ENCODE results near the gene FGFR2.

The FGFR2 gene

DNA sequence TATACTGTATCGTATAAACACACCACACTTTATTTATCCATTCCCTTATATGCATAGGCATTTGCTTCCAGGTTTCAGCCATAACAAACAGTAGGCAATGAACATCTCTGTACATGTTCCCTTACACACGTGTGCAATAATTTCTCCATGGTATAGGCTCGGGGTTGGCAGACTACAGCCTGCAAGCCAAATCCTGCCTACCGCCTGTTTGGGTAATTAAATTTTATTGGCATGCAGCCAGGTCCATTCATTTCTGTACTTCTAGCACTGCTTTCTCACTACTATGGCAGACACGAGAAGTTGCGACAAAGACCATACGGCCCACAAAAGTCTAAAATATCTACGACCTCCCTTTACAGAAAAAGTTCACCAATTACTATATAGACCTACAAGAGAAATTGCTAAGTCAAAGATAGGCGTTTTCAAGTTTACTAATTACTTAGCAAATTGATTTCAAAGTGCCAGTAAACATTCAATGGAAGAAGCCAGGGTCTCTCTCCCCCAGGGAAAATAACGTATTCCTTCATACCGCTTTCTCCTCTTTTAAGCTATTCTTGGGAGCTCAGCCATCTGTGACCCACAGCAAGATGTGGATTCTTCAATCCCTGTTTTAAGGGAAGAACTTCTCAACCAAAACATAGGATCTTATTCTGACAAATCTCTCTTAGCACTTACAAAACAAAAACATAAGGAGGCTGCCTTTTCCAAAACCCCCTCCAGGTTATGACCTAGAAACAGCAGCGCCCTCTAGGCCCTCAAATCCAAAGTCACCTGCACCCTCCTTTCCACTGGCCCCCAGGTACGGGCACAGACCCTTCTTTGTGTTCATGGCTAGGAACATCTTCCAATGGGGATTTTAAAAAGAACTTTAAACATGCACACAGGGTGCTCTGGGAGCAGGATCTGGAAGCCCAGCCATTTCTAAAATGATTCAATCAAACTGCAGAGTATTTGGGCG, 100.5 kb downstream of the FGFR2 start:
- DNase-seq = no peak

DNA sequence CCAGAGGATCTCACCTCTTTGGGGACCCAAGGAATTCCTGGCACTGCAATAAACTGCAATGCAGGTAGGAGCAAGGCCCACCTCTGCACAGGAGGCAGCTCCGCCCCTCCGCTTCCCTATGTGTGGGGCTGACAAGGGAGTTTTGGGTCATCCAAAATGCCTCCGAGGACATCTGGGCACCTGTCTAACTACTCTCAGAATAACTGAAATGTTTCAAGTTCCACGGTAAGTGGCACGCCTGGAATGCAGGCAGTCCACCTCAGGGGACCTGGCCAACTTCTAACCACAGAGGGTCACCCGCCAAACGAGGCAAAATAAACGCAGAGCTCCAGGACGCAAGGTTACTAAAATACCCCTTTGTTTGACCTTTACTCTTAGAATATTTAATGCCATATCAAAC, 102.5 kb downstream of the FGFR2 start:
- DNase-seq = no peak

DNA sequence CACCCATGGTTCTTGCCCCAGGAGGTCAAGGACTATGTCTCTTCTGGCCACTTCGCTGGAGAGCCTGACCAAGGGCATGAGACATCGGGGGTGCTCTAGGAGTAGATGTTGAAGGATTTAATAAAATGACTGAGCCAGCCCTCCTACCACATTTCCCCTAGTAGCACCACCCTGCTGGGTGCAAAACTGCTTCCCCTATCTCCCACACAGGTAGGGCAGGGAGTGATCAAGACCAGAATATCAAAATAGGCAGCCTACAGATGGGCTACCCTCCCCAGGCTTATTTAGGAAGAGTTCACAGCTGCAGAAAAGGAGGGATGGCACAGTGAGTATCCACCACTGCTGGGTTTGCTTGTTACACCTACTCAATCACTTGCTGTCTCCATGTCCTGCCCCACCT, 103.9 kb downstream of the FGFR2 start:
- DNase-seq = no peak

DNA sequence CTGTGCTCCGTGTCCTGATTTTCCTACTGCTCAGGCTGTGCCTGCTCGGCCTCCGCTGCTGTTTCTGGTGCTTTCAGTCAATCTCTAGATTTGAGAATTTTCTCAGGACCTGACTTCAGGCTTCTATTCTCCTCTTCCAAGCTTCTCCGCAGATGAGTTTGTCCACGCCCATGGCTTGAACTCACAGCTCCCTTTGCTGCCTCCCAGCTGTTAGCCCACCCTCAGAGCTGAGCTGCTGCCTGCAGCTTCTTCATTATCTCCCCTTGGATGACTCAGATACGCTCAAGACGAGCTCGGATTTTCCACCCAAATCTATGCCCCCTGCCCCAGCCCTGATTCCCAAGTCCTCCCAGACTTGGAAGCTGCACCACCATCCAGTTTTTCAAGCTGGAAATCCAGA, 104.7 kb downstream of the FGFR2 start:
- DNase-seq = no peak

DNA sequence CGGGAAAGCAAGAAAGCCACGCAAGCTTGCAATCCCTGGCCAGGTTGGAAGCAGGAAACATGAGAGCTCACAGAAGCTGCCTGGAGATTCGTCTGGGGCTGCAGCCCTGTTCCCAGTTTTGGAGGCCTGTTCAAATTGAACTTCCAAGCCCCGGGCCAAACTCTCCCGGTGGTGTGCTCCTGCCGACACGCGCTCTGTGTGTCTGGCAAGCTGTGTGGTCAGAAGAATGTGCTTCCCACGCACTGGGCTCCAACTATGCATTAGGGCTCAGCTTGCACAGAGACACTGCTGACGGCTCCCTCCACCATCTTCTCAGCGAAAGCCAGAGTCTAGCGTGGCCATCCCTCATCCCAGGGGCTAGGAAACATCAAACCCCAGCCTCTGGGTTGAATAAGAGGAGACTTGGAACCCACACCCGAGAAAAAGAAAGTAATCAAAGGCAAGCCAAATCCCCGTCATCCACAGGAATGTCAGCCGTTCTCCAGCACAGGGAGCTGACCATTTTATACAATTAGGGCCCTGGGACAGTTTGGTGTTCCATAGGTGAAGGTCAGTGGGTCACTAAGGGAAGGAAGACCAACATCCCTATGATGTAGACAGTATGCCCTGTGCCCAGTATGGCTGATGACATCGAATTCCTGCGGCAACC, 107.2 kb downstream of the FGFR2 start:
- DNase-seq = no peak

DNA sequence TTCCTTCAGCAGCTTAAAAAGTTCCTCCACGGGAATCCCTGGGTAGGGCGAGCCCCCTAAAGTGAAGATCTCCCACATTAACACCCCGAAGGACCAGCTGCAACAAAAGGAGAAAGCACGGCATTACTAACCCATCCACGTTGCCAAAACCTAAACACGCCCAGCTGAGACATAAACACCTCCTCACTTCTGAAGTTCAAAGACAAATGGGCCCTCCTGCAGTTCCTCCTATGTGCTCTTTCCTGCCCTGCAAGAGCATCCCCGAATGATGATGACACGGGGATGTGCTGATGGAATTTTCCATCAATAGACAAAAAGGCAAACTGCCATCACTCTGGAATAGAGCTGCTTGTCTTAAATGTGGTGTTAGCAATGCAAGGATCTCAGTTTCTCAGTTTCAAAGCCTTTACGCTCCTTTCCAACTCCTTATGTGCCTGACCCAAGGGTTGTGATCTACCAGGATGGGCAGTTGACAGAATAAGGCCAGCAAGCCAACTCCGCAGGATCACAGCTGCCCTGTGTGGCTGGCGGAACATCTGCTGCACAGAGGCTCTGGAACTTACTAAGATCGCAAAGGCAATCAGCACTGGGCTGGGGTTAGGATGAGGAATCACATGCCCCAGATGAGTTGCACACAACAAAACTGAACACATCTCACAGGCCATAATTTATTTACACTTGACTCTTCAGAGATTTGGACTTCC, 112.7 kb downstream of the FGFR2 start:
- peak in 20 of 51 donors; percentile 4 to 67 (median 26) for DNase-seq

DNA sequence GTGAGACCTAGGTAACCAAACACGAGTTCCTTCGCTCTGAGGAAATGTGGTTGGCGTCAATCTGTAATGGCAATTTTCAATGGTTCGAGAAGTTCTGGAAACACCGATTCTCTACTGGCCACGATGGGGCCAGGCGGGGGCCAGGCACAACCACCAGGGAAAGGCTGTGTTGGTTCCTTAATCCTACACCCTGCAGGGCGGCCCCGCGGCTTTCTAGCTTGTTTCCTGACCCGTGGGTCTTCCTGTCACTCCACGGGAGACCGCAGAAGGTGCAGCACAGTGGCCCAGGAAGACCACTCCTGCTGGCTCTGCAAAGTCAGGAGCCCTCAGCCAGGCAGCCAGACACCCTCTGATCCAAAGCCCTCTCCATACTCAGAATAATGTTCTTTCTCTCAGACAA, 113.4 kb downstream of the FGFR2 start:
- no peak for DNase-seq

DNA sequence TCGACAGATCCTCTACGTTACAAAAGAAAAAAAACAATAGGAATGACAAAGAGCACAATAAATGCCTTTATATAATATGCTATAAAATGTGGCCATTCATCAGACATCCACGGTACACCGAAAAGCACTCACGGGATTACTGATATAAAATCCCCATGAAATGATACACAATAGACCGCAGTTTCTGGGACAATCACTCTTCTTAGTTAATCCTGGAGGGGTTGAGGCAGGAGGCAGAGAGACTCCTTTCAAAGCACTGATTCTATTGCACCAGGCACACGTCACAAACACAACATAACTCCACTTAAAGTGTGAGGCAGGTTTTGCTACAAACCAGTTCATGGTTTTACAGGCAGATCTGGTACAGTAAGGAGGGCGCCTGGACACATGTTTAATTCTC, 113.8 kb downstream of the FGFR2 start:
- DNase-seq = no peak

DNA sequence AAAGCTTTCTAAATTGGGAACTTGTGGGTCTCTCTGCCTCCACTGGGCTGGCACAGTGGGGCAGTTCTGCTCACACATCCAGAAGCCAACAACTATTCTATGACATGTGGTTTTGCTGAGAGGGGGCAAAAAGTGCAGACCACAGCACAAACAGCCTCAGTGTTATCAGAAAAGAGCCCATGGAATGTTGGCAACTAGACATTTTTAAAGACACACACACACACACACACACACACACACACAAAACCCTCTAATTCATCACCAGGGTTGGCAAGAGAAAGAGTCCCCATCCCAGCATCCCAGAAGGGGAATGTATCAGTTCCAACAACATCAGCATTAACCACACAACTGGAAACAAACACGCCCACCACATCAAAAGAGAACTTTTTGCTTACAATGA, 117.1 kb downstream of the FGFR2 start:
- no peak for DNase-seq

DNA sequence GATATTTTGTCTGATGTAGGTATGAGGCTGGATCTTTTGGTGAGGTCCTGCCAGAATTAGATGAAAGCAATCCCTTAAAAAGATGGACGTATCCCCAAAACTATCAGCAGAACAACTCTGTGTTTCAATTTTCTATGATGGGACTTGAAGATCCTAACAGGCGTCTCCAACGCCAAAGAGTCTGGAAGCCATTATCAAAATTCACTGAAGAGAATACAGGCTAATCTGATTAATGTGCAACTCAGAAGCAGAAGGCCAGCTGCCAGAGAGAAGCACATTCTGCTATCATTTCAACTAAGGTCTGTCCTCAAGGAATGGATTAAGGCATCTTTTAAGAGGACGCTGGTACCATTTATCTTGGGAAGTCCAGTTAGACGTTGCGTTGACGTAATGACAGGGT, 119.7 kb downstream of the FGFR2 start:
- no peak for DNase-seq

DNA sequence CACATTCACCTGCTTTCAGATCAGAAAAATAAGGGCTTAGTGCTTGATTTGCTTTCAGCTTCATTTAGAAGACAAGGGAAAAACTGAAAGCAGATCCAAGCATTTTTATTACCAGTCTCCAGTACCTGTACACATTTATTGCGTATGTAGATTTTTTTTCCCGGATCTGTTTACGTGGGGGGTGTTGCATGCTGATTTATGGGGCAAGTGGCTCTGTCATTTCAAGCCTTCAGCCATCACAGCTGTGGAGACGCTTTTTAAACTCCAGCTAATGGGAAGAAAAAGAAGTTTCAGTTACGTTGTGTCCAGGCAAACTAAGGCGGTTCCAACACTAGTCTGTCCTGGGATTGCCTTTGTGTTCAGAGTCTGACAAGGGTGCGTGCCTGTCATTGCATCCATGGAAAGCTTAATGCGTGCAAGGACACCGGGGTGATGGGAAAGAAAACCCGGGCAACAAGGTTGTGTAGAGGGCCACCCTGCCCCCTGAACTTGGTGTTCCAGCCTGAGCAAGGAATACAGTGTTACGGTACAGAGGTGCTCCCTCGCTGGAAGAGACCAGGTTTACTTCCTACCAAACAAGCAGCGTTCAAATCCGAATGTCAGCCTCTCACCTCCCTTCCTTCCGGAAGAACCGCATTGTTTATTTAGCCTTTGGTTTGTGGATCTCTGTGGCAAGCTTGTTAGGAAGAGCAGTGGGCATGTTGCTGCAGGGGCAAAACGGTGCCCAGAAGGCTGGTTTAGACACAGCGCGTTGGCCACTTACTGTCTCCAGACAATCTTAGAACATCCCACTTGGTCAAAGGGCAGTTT, 128.2 kb downstream of the FGFR2 start:
- DNase-seq = no peak

DNA sequence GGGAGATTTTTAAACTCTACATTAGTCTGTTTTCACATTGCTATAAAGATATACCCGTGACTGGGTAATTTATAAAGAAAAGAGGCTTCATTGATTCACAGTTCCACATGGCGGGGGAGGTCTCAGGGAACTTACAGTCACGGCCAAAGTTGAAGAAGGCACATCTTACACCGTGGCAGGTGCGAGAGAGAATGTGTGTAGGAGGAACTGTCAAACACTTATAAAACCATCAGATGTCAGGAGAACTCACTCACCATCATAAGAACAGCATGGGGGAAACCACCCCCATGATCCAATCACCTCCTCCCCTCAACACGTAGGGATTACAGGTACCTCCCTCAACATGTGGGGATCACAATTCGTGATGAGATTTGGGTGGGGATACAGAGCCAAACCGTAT, 129.5 kb downstream of the FGFR2 start:
- DNase-seq = no peak

DNA sequence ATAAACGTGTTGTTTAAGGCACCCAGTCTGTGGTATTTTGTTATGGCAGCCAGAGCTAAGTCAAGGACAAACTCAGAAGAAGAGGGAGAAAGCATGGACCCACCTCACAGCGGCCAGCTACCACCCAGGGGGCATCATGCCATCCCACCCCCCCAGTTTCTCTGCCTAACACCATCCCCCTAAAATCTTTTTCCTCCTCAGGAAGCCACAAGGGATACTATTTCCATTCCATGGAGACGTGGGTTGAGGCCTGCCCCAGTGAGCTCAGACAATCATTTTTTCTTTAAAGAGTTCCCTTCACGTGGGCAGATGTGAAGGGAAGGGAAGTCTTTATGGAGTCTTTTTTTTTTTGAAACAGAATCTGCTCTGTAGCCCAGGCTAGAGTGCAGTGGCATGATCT, 131.8 kb downstream of the FGFR2 start:
- DNase-seq = no peak

DNA sequence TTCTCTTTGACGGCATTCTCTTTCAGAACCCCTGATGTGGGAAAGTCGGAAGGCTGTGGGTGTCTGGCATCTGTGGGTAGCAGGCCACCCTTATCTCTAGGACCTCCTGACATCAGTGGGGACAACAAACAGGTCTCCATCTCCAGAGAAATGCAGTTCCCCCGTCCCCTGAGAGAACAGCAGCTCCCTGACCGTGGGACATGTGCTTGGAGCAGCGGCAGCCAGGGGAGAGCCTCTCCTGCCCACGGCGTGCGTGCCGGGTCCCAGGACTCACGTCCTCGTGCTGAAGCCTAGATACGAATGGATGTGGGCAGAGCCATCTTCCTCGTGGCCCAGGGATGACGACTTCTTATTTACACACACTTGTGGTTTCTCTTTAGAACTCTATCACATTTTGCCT, 133.0 kb downstream of the FGFR2 start:
- DNase-seq = no peak

DNA sequence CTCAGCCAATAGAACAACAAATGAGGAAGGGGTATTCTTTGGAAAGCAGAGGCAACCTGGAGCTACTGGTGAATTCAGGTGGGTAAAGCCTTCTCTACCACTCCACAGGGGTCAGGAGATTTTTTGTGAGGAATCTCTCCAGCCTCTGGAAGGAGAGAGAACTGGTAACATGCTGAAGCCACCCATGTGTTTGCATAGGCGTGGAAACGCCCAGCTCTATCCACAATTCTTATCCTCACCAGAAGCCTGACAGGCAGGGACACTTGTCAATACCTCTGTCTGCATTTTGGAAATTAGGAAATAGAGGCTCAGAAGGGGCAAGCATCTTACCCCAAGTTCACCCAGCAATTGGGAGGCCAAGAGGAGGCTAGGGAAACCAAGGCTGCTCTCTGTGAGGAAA, 133.7 kb downstream of the FGFR2 start:
- no peak for DNase-seq

DNA sequence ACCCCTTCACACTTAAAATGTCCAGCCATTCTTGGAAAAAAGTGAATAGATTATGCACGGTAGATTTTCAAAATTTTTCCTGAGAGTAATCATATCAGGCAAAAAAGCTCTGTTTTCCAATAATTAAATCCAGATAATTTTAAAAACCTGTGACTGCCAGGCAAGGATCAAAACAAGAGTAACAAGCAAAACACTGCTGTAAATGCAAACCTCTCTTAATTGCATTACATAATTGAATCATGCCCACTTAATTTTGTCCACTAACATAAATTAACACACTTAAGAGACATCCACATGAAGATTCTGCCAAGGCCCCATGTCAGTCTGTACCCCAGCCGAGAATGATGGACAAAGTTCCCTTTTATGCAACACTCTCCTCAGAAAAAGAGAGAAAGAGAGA, 135.3 kb downstream of the FGFR2 start:
- DNase-seq = no peak

DNA sequence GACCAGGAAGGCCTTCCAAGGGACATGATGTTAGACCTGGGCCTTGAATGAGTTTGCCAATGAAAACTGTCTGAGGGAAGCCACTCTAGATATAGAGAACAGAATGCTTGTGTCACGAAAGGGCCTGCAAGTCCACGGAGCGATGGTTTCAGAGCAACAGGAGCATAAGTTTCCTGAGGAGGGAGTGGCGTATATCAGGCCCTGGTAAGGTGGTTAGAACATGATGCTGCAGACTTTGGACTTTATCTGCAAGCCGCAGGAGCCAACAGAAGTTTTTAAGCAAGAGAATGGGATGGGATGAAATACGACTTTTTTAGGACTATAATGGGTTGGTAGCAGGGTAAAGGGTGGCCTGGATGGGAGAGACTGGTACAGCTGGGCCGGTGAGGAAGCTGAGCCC, 136.0 kb downstream of the FGFR2 start:
- no peak for DNase-seq

DNA sequence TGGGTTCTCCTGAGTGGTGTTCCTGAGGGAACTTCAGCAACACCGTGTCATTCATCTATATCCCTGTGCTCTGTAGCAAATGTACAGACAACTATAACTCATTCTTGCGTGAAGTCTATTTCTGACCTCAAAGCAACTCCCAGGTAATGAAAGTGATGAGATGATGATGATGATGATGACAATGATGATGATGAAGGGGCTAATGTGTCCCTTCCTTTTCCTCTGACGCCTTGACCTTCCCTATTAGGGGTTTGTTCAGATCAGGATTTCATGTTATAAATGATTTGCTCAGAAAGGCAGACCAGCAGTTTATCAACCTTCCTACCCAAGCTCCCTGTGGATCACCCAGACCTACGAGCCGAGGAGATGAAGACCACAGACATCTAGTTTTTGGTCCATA, 136.9 kb downstream of the FGFR2 start:
- DNase-seq = no peak

DNA sequence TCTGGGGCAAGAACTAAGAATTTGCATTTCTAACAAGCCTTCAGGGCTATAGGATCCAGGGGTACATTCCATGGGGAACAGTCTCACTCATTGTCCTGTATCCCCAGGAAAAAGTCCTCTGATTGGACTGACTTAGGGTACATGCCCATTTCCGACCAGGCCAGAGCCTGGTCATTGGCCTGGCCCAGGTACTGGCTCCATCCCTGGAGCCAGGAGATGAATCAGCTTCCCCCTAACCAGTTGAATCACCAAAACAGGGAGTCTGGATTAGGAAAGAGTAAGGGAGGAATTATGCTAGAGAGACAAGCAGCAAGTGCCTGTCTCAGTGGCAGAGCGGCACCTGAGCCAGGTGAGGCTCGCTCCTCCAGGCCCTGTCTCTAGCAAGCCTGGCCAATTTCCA, 137.5 kb downstream of the FGFR2 start:
- no peak for DNase-seq

DNA sequence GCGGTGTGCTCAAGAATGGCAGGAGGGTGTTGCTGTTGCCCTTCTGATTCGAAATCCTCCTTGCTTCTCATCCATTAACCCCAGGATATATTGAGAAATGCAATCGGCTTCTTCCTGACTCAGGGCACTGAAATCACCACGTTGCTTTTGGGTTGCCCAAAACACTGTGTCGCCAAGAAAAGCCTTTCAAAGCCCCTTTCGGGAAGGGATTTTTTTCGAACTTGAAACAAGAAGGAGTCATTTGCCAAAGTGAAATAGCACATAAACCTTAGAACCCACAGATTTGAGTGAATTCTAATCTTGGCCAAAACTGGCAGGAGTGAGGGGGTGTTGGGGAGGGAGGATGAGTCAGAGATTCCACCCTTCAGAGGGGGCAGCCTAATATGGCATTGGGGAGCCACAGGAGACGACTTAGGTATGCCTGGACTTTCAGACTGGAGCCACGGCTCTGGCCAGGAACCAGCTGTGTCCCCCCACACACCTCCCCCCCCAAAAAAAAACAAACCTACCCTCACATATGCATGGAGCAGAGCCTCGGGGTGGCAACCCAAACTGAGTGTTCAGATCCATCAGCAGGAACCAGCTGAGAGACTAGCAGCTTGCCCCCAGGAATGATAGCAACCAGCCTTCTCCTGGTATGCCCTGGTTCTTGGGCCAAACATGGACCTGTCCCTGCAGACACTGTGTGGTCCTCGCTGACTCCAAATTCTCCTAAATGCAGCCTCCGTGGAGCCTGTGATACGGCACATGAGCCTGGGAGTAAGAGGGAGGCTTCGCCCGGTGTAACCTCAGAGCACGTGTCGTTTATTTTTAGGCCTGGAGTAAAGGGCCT, 138.4 kb downstream of the FGFR2 start:
- DNase-seq = no peak

DNA sequence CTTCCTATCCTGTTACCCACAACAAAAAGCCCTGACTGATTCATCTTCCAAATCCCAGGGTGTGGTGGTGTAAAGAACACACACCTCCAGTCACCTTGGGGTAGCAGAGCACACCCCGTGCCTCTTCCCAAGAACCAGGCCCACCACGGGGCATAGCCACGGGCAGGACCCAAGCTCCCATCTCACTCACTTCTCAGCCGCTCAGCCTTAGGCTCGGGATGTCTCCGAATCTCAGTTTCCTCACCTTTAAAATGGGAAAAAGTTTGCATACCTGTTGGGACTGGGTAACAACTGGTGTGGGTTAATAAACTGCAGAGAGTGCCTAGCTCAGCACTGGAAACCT, 139.0 kb downstream of the FGFR2 start:
- no peak for DNase-seq

All from hypothalamus (tissue), 51 donors.